T-cell (primary cell): Measurements from ENCODE around the gene RPL35. TPM values are rescaled to one million over a fixed set of nuclear protein-coding genes. Genes with fewer than 3 reads are reported as not detected.

Experiments used
- ATAC-seq, 4 experiments: fragments of 200-7000 bp in 3 of 4; fragments of 150-1000 bp in 1 of 4; cut with Tn5 transposase; replicated peaks in 1 of 4; 1 replicate in 3 of 4; 2 replicates in 1 of 4; pipeline ENCODE4 v1.10.0; 2021; ENCODE audit warnings: moderate library complexity in 3 of 4, mild to moderate bottlenecking in 2 of 4, moderate number of reproducible peaks in 1 of 4
- CTCF ChIA-PET, 2 donors: fragments of 300-600 bp; sonication (Branson Sonifier 250); formaldehyde crosslinking; loops; one replicate each; lab custom pipeline; 2022; ENCODE audit warnings: antibody characterized with exemption in 2 of 2; lab: Charles Lee
- POLR2A ChIA-PET, 2 donors: fragments of 300-600 bp; sonication (Branson Sonifier 250); formaldehyde crosslinking; loops; one replicate each; lab custom pipeline; 2022; ENCODE audit warnings: antibody characterized with exemption in 2 of 2; lab: Charles Lee
- DNase-seq, 35 experiments: peaks; one replicate each; pipeline versions ENCODE4 v3.0.0 to v3.0.0-alpha.2; 2013 to 2023
- H3K27ac ChIP-seq: one replicate; pipeline ENCODE4 v1.5.1; 2013; ENCODE audit warnings: low read length
- H3K27me3 ChIP-seq, 2 experiments: replicated peaks in 1 of 2; 1 replicate in 1 of 2; 2 replicates in 1 of 2; pipeline versions ENCODE4 v1.6.1 to v1.7.0; 2013; ENCODE audit warnings: low read length in 1 of 2, mixed read lengths in 1 of 2; ENCODE audit not compliant: control insufficient read depth in 2 of 2, insufficient read depth in 2 of 2; ENCODE audit errors: extremely low read depth in 1 of 2
- H3K36me3 ChIP-seq, 2 donors: 1 replicate in 1 of 2; 2 replicates in 1 of 2; pipeline versions ENCODE4 v1.6.1 to v1.7.0; 2013; ENCODE audit warnings: low read length in 1 of 2; ENCODE audit not compliant: control insufficient read depth in 2 of 2, insufficient read depth in 1 of 2; ENCODE audit errors: extremely low read depth in 1 of 2
- H3K4me1 ChIP-seq, 2 experiments: 1 replicate in 1 of 2; 2 replicates in 1 of 2; pipeline versions ENCODE4 v1.6.1 to v1.7.0; 2013; ENCODE audit warnings: low read length in 2 of 2, mixed read lengths in 1 of 2; ENCODE audit not compliant: insufficient read depth in 2 of 2, control insufficient read depth in 1 of 2; ENCODE audit errors: extremely low read depth in 1 of 2
- H3K4me3 ChIP-seq, 2 donors: 1 replicate in 1 of 2; 2 replicates in 1 of 2; pipeline versions ENCODE4 v1.5.1 to v1.7.0; 2013; ENCODE audit warnings: mild to moderate bottlenecking in 2 of 2, low read length in 1 of 2, moderate library complexity in 1 of 2; ENCODE audit not compliant: control insufficient read depth in 1 of 2; ENCODE audit errors: extremely low read depth in 1 of 2
- H3K9me3 ChIP-seq: 2 replicates; pipeline ENCODE4 v1.7.0; 2013
- H3K27ac Mint-ChIP-seq, 2 donors: one replicate each; pipeline ENCODE4 v1.8.0; 2020 to 2021; ENCODE audit warnings: mild to moderate bottlenecking in 2 of 2, mixed read lengths in 2 of 2
- H3K27me3 Mint-ChIP-seq, 2 donors: one replicate each; pipeline ENCODE4 v1.8.0; 2021 to 2022; ENCODE audit warnings: mixed read lengths in 2 of 2
- H3K36me3 Mint-ChIP-seq: one replicate; pipeline ENCODE4 v1.8.0; 2021; ENCODE audit warnings: mixed read lengths
- H3K4me1 Mint-ChIP-seq, 3 donors: one replicate each; pipeline ENCODE4 v1.8.0; 2020 to 2022; ENCODE audit warnings: mixed read lengths in 3 of 3, mild to moderate bottlenecking in 1 of 3
- H3K4me3 Mint-ChIP-seq, 3 donors: one replicate each; pipeline ENCODE4 v1.8.0; 2020 to 2022; ENCODE audit warnings: mild to moderate bottlenecking in 3 of 3, mixed read lengths in 3 of 3, moderate library complexity in 3 of 3
- H3K9me3 Mint-ChIP-seq, 3 donors: one replicate each; pipeline ENCODE4 v1.8.0; 2020 to 2022; ENCODE audit warnings: mixed read lengths in 3 of 3
- WGBS: methylation state at CpG from one replicate; pipeline ENCODE4 v1.1.5; 2013; ENCODE audit warnings: missing lambda C conversion rate; ENCODE audit not compliant: insufficient coverage; 5-methylcytosine and 5-hydroxymethylcytosine counted together
- total RNA-seq, 35 experiments: library from RNA in 6 of 35; stranded (reverse) in 6 of 35; fragments of 120-200 nt in 1 of 35; gene quantifications; one replicate each; pipeline versions ENCODE4 v1.2.1 to v1.2.4 and lab custom pipeline; 2013 to 2026

Gene RPL35
- total RNA-seq, 5 donors from 2014 or later (not counting 1 experiment from before 2014, with no cell fraction given): 1,564 to 1,845 (median 1,785) TPM

GRCh38 chr9:124894741-124895170 is 33.0 kb upstream of the RPL35 start:
- peaks cover 72% of the 10 kb centered on the region for H3K36me3 Mint-ChIP-seq
- Histone ChIP-seq H3K4me3 (no peak overlapping the region), H3K36me3 (peaks cover 22 to 56% of the 10 kb centered on the region in 2 donors), H3K9me3 (no peaks in the 10 kb centered on the region), H3K4me1 (no peaks in the 10 kb centered on the region), H3K27me3 (peaks cover 0 to 18% of the 10 kb centered on the region in 2 experiments), H3K27ac (no peak overlapping the region)
- DNase-seq: peak; percentile 10 to 75 (median 39)
- no peak overlapping the region for H3K4me3 Mint-ChIP-seq
- POLR2A ChIA-PET: no interaction called here
- CTCF ChIA-PET: interaction anchor here (0.9 to 1.5 kb wide), 2 partner anchors 42 to 43 kb away, joined by 3 to 6 read pairs; no protein-coding TSS in a partner anchor
- peak; percentile 73 to 95 (median 81) for ATAC-seq
- no peaks in the 10 kb centered on the region for H3K9me3 Mint-ChIP-seq
- no peaks in the 10 kb centered on the region for H3K27me3 Mint-ChIP-seq
- H3K27ac Mint-ChIP-seq: peak overlapping the region; percentile 45 to 81
- peaks cover 12 to 22% (median 16%) of the 10 kb centered on the region in 3 donors for H3K4me1 Mint-ChIP-seq

GRCh38 chr9:124894035-124894740 is 32.4 kb upstream of the RPL35 start:
- H3K4me1 Mint-ChIP-seq: peaks cover 12 to 22% (median 16%) of the 10 kb centered on the region in 3 donors
- H3K4me3 ChIP-seq: no peak overlapping the region
- H3K4me1 ChIP-seq: no peaks in the 10 kb centered on the region
- peaks cover 16 to 56% of the 10 kb centered on the region in 2 donors for H3K36me3 ChIP-seq
- no peaks in the 10 kb centered on the region for H3K9me3 ChIP-seq
- peaks cover 0 to 13% of the 10 kb centered on the region in 2 experiments for H3K27me3 ChIP-seq
- H3K9me3 Mint-ChIP-seq: no peaks in the 10 kb centered on the region
- no peak overlapping the region for H3K27ac Mint-ChIP-seq
- no peak for DNase-seq
- no peak for ATAC-seq
- peaks cover 73% of the 10 kb centered on the region for H3K36me3 Mint-ChIP-seq
- 100% methylated on average over 3 of the region's 9 CpGs for WGBS
- POLR2A ChIA-PET: interaction anchor here (0.6 kb wide), 2 partner anchors 121 to 724 kb away, joined by 3 to 9 read pairs; no protein-coding TSS in a partner anchor
- H3K27me3 Mint-ChIP-seq: no peaks in the 10 kb centered on the region
- CTCF ChIA-PET: interaction anchor here (0.8 to 1.5 kb wide), 4 partner anchors 34 to 54 kb away, joined by 3 to 6 read pairs (median 3); no protein-coding TSS in a partner anchor
- no peak overlapping the region for H3K27ac ChIP-seq
- no peak overlapping the region for H3K4me3 Mint-ChIP-seq

- Mint-ChIP-seq H3K36me3 (peaks cover 73% of the 10 kb centered on the region), H3K27me3 (no peaks in the 10 kb centered on the region), H3K4me3 (no peak overlapping the region), H3K9me3 (no peaks in the 10 kb centered on the region), H3K27ac (no peak overlapping the region), H3K4me1 (peaks cover 8 to 12% (median 9%) of the 10 kb centered on the region in 3 donors)
- Histone ChIP-seq H3K27ac (no peak overlapping the region), H3K4me3 (no peak overlapping the region), H3K27me3 (peaks cover 0 to 20% of the 10 kb centered on the region in 2 experiments), H3K9me3 (no peaks in the 10 kb centered on the region), H3K36me3 (peaks cover 30 to 71% of the 10 kb centered on the region in 2 donors), H3K4me1 (no peaks in the 10 kb centered on the region)
- WGBS: 97% methylated on average over 6 of the region's 7 CpGs
- CTCF ChIA-PET: no interaction called here
- no peak for ATAC-seq
- POLR2A ChIA-PET: no interaction called here
- DNase-seq: no peak
Measured at GRCh38 chr9:124890179-124890578, 28.4 kb upstream of the RPL35 start.

- H3K9me3 Mint-ChIP-seq: no peaks in the 10 kb centered on the region
- Histone ChIP-seq H3K36me3 (peaks cover 27 to 79% of the 10 kb centered on the region in 2 donors), H3K4me3 (no peak overlapping the region), H3K4me1 (no peaks in the 10 kb centered on the region), H3K27me3 (peaks cover 0 to 20% of the 10 kb centered on the region in 2 experiments), H3K27ac (no peak overlapping the region), H3K9me3 (no peaks in the 10 kb centered on the region)
- no peak overlapping the region for H3K4me3 Mint-ChIP-seq
- ChIA-PET CTCF (no interaction called here), POLR2A (no interaction called here)
- no peaks in the 10 kb centered on the region for H3K27me3 Mint-ChIP-seq
- DNase-seq (no peak), ATAC-seq (no peak)
- H3K4me1 Mint-ChIP-seq: peaks cover 0 to 2% (median 0%) of the 10 kb centered on the region in 3 donors
- H3K27ac Mint-ChIP-seq: no peak overlapping the region
- WGBS: 96% methylated on average over 13 of the region's 13 CpGs
- H3K36me3 Mint-ChIP-seq: peaks cover 68% of the 10 kb centered on the region
Measured at GRCh38 chr9:124889006-124889405, 27.2 kb upstream of the RPL35 start.

GRCh38 chr9:124887832-124888231 is 26.1 kb upstream of the RPL35 start:
- CTCF ChIA-PET: no interaction called here
- POLR2A ChIA-PET: interaction anchor here in 1 of 2 donors (0.7 kb wide), 1 partner anchor 10 kb away, joined by 5 read pairs; no protein-coding TSS in a partner anchor
- no peak overlapping the region for H3K4me3 Mint-ChIP-seq
- no peaks in the 10 kb centered on the region for H3K9me3 Mint-ChIP-seq
- Histone ChIP-seq H3K9me3 (no peaks in the 10 kb centered on the region), H3K27me3 (peaks cover 0 to 20% of the 10 kb centered on the region in 2 experiments), H3K4me3 (no peak overlapping the region), H3K27ac (no peak overlapping the region), H3K4me1 (no peaks in the 10 kb centered on the region), H3K36me3 (peaks cover 22 to 74% of the 10 kb centered on the region in 2 donors)
- WGBS: 100% methylated on average over 3 of the region's 5 CpGs
- DNase-seq: no peak
- no peaks in the 10 kb centered on the region for H3K27me3 Mint-ChIP-seq
- no peaks in the 10 kb centered on the region for H3K4me1 Mint-ChIP-seq
- ATAC-seq: no peak
- H3K36me3 Mint-ChIP-seq: peaks cover 63% of the 10 kb centered on the region
- no peak overlapping the region for H3K27ac Mint-ChIP-seq

- Mint-ChIP-seq H3K27ac (peak overlapping the region in 1 of 2 donors; percentile 24), H3K27me3 (no peaks in the 10 kb centered on the region), H3K36me3 (peaks cover 60% of the 10 kb centered on the region), H3K4me3 (no peak overlapping the region), H3K4me1 (no peaks in the 10 kb centered on the region), H3K9me3 (no peaks in the 10 kb centered on the region)
- Histone ChIP-seq H3K36me3 (peaks cover 22 to 75% of the 10 kb centered on the region in 2 donors), H3K4me1 (no peaks in the 10 kb centered on the region), H3K27ac (no peak overlapping the region), H3K9me3 (no peaks in the 10 kb centered on the region), H3K27me3 (peaks cover 0 to 18% of the 10 kb centered on the region in 2 experiments), H3K4me3 (no peak overlapping the region)
- CTCF ChIA-PET: no interaction called here
- ATAC-seq (no peak), DNase-seq (no peak)
- 98% methylated on average over 15 of the region's 17 CpGs for WGBS
- POLR2A ChIA-PET: interaction anchor here in 1 of 2 donors (0.7 kb wide), 1 partner anchor 9 kb away, joined by 5 read pairs; no protein-coding TSS in a partner anchor
Measured at GRCh38 chr9:124886866-124887492, 25.2 kb upstream of the RPL35 start.
